CD14-positive monocyte (primary cell): ENCODE data around the gene ABHD17C. TPM values are rescaled to one million over a fixed set of nuclear protein-coding genes. Genes with fewer than 3 reads are reported as not detected.

Source experiments
- DNase-seq, 3 donors: peaks; one replicate each; pipeline ENCODE4 v3.0.0-alpha.2; 2011 to 2022
- H2AFZ ChIP-seq: 2 replicates; pipeline ENCODE4 v1.6.0; 2012; ENCODE audit warnings: mild to moderate bottlenecking, low read depth, low read length, inconsistent platforms; ENCODE audit not compliant: insufficient read depth, poor library complexity, severe bottlenecking
- H3K27ac ChIP-seq, 2 donors: 1 replicate in 1 of 2; 2 replicates in 1 of 2; pipeline ENCODE4 v1.5.1; 2012 to 2013; ENCODE audit warnings: low read length in 2 of 2, control low read depth in 1 of 2, inconsistent platforms in 1 of 2, low read depth in 1 of 2, mild to moderate bottlenecking in 1 of 2
- H3K27me3 ChIP-seq, 2 donors: one replicate each; pipeline versions ENCODE4 v1.6.0 to v1.6.1; 2011 to 2013; ENCODE audit warnings: low read length in 2 of 2; ENCODE audit not compliant: control insufficient read depth in 2 of 2, insufficient read depth in 2 of 2
- H3K36me3 ChIP-seq, 2 donors: replicated peaks in 1 of 2; 1 replicate in 1 of 2; 2 replicates in 1 of 2; pipeline versions ENCODE4 v1.5.1 to v1.6.1; 2012 to 2013; ENCODE audit warnings: low read length in 2 of 2, control low read depth in 1 of 2, inconsistent platforms in 1 of 2, mild to moderate bottlenecking in 1 of 2; ENCODE audit not compliant: insufficient read depth in 2 of 2, control insufficient read depth in 1 of 2
- H3K4me1 ChIP-seq, 2 donors: 1 replicate in 1 of 2; 2 replicates in 1 of 2; pipeline versions ENCODE4 v1.5.1 to v1.6.1; 2012 to 2013; ENCODE audit warnings: low read length in 2 of 2, control low read depth in 1 of 2, inconsistent platforms in 1 of 2, mild to moderate bottlenecking in 1 of 2, moderate library complexity in 1 of 2; ENCODE audit not compliant: insufficient read depth in 2 of 2, control insufficient read depth in 1 of 2
- H3K4me2 ChIP-seq: replicated peaks from 2 replicates; pipeline ENCODE3; 2012; ENCODE audit warnings: low read length, moderate library complexity, mild to moderate bottlenecking; ENCODE audit not compliant: poor library complexity, severe bottlenecking; ENCODE audit errors: extremely low read depth
- H3K4me3 ChIP-seq, 3 experiments: fragments of 200-600 bp in 1 of 3; sonication (generic) in 1 of 3; replicated peaks in 1 of 3; 1 replicate in 2 of 3; 2 replicates in 1 of 3; pipeline ENCODE4 v1.5.1; 2011 to 2013; ENCODE audit warnings: low read length in 3 of 3, mild to moderate bottlenecking in 3 of 3, control low read depth in 2 of 3, low read depth in 2 of 3, inconsistent platforms in 1 of 3, moderate library complexity in 1 of 3
- H3K79me2 ChIP-seq: 2 replicates; pipeline ENCODE4 v1.6.0; 2012; ENCODE audit warnings: mild to moderate bottlenecking, control low read depth, inconsistent platforms, low read length, moderate library complexity; ENCODE audit not compliant: insufficient read depth
- H3K9ac ChIP-seq: 2 replicates; pipeline ENCODE4 v1.6.0; 2017; ENCODE audit warnings: low read length, mild to moderate bottlenecking; ENCODE audit not compliant: insufficient read depth, poor library complexity, severe bottlenecking
- H3K9me3 ChIP-seq, 2 donors: replicated peaks in 1 of 2; 1 replicate in 1 of 2; 2 replicates in 1 of 2; pipeline versions ENCODE4 v1.5.1 to v1.6.1; 2012 to 2013; ENCODE audit warnings: low read length in 2 of 2, control low read depth in 1 of 2; ENCODE audit not compliant: control insufficient read depth in 1 of 2, insufficient read depth in 1 of 2
- H4K20me1 ChIP-seq: 2 replicates; pipeline ENCODE4 v1.6.0; 2012; ENCODE audit warnings: mild to moderate bottlenecking, low read length, control low read depth, moderate library complexity; ENCODE audit not compliant: insufficient read depth
- H3K27ac Mint-ChIP-seq, 7 donors: one replicate each; pipeline ENCODE4 v1.8.0; 2020; ENCODE audit warnings: mild to moderate bottlenecking in 7 of 7, mixed read lengths in 7 of 7, moderate library complexity in 6 of 7, inconsistent platforms in 2 of 7
- H3K27me3 Mint-ChIP-seq, 3 donors: one replicate each; pipeline ENCODE4 v1.8.0; 2021 to 2022; ENCODE audit warnings: low read depth in 3 of 3, mild to moderate bottlenecking in 3 of 3, mixed read lengths in 3 of 3, moderate library complexity in 3 of 3, inconsistent platforms in 1 of 3
- H3K36me3 Mint-ChIP-seq, 2 donors: one replicate each; pipeline ENCODE4 v1.8.0; 2020; ENCODE audit warnings: mixed read lengths in 2 of 2, inconsistent platforms in 1 of 2, mild to moderate bottlenecking in 1 of 2
- H3K4me1 Mint-ChIP-seq: one replicate; pipeline ENCODE4 v1.8.0; 2020; ENCODE audit warnings: mild to moderate bottlenecking, mixed read lengths
- H3K4me3 Mint-ChIP-seq, 2 donors: one replicate each; pipeline ENCODE4 v1.8.0; 2020; ENCODE audit warnings: mild to moderate bottlenecking in 2 of 2, mixed read lengths in 2 of 2, moderate library complexity in 1 of 2
- H3K9me3 Mint-ChIP-seq, 7 donors: one replicate each; pipeline ENCODE4 v1.8.0; 2020 to 2022; ENCODE audit warnings: mixed read lengths in 7 of 7, mild to moderate bottlenecking in 6 of 7, moderate library complexity in 6 of 7, inconsistent platforms in 2 of 7
- WGBS: methylation state at CpG from one replicate; pipeline ENCODE4 v1.1.5; 2013; ENCODE audit warnings: missing lambda C conversion rate; ENCODE audit not compliant: insufficient coverage; 5-methylcytosine and 5-hydroxymethylcytosine counted together
- intact Hi-C, 2 donors: fragments of 100-400 bp; cut with micrococcal nuclease; formaldehyde crosslinking; loops; one replicate each; pipeline versions ENCODE4 v1.15.0 to v1.15.1; 2023
- polyA plus RNA-seq, 3 donors: library from polyadenylated mRNA; depleted of rRNA in 1 of 3; unstranded in 2 of 3; stranded (reverse) in 1 of 3; fragments of 300-500 nt in 2 of 3; fragments of >200 nt in 1 of 3; fragmentation: Illumina TruSeq in 2 of 3; gene quantifications; 1 replicate in 2 of 3; 2 replicates in 1 of 3; pipeline ENCODE4 v1.2.3, GENCODE V29; 2012 to 2021
- TF ChIP-seq, protein P1 (sequence below): fragments of 200-600 bp; IDR thresholded peaks from one replicate; pipeline ENCODE4 v1.8.0; 2022; ENCODE audit warnings: antibody characterized with exemption, mild to moderate bottlenecking

The ABHD17C gene
- polyA plus RNA-seq, 3 donors, result 0.48 to 0.76 (median 0.68) TPM

DNA sequence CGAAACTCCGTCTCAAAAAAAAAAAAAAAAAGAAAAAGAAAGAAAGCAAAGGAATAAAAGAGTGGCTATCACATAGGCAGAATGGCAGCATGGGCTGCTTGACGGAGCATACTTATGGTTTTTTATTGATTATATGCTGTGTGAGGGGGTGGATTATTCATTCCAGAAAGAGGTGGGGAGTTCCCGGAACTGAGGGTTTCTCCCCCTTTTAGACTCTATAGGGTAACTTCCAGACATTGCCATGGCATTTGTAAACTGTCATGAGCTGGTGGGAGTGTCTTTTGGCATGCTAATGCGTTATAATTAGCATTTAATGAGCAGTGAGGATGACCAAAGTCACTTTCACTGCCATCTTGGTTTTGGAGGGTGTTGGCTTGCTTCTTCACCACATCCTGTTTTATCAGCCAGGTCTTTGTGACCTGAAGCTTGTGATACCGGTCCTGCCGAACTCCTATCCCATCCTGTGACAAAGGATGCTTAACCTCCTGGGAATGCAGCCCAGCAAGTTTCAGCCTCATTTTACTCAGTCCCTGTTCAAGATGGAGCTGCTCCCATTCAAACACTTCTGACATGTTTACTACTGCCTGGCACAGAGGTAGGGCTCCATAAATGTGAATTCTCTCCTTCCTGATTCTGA is 15.8 kb upstream of the ABHD17C start:
- 86% methylated on average over 2 of the region's 7 CpGs for WGBS
- peaks cover 0 to 2% (median 0%) of the 10 kb centered on the region in 3 donors for H3K27me3 Mint-ChIP-seq
- H3K4me3 Mint-ChIP-seq, result no peak overlapping the region

DNA sequence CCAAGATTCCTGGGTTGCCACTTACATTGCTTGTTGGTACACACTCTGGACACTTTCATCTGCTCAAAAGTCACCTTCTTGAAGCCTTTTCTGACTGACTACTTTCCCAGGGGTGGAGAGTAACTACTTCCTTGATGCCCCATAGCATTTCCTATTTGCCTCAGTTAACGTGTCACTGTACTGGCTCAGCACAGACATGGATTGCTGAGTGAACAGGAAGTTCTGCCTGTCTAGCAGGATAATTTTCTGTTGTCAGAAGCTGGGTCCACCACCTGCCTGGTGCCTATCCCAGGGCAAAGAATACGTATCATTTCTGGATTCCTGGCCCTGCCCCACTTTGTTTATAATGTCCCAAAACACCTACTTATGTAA is 15.3 kb upstream of the ABHD17C start:
- H3K79me2 ChIP-seq, result no peaks in the 10 kb centered on the region
- no peak overlapping the region for H3K27ac Mint-ChIP-seq
- no peak overlapping the region for H3K4me3 ChIP-seq
- H3K4me3 Mint-ChIP-seq, result no peak overlapping the region
- DNase-seq, result no peak
- H3K27me3 ChIP-seq, result no peaks in the 10 kb centered on the region
- H3K27ac ChIP-seq, result no peak overlapping the region
- H3K4me1 ChIP-seq, result no peaks in the 10 kb centered on the region
- 0% methylated on average over 1 of the region's 2 CpGs for WGBS
- H3K4me1 Mint-ChIP-seq, result peaks cover 3% of the 10 kb centered on the region
- TF ChIP-seq, protein P1, sequence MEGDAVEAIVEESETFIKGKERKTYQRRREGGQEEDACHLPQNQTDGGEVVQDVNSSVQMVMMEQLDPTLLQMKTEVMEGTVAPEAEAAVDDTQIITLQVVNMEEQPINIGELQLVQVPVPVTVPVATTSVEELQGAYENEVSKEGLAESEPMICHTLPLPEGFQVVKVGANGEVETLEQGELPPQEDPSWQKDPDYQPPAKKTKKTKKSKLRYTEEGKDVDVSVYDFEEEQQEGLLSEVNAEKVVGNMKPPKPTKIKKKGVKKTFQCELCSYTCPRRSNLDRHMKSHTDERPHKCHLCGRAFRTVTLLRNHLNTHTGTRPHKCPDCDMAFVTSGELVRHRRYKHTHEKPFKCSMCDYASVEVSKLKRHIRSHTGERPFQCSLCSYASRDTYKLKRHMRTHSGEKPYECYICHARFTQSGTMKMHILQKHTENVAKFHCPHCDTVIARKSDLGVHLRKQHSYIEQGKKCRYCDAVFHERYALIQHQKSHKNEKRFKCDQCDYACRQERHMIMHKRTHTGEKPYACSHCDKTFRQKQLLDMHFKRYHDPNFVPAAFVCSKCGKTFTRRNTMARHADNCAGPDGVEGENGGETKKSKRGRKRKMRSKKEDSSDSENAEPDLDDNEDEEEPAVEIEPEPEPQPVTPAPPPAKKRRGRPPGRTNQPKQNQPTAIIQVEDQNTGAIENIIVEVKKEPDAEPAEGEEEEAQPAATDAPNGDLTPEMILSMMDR, result no peak
- H3K9ac ChIP-seq, result no peak overlapping the region
- intact Hi-C loops, result no loop called here
- H3K27me3 Mint-ChIP-seq, result peaks cover 0 to 2% (median 0%) of the 10 kb centered on the region in 3 donors
- H2AFZ ChIP-seq, result no peak overlapping the region
- no peak overlapping the region for H3K4me2 ChIP-seq
- H3K9me3 ChIP-seq, result peaks cover 0 to 3% of the 10 kb centered on the region in 2 donors
- no peaks in the 10 kb centered on the region for H4K20me1 ChIP-seq
- H3K36me3 Mint-ChIP-seq, result no peaks in the 10 kb centered on the region
- H3K36me3 ChIP-seq, result no peaks in the 10 kb centered on the region
- H3K9me3 Mint-ChIP-seq, result peaks cover 2 to 10% (median 3%) of the 10 kb centered on the region in 7 donors

More for the DNA sequence above, 15.8 kb upstream of the ABHD17C start:
- no peaks in the 10 kb centered on the region for H3K36me3 Mint-ChIP-seq
- Histone ChIP-seq H3K9ac (no peak overlapping the region), H3K27me3 (no peaks in the 10 kb centered on the region), H2AFZ (no peak overlapping the region), H3K36me3 (no peaks in the 10 kb centered on the region), H3K27ac (no peak overlapping the region), H3K4me3 (no peak overlapping the region), H3K4me2 (no peak overlapping the region), H4K20me1 (no peaks in the 10 kb centered on the region), H3K9me3 (peaks cover 0 to 3% of the 10 kb centered on the region in 2 donors), H3K79me2 (no peaks in the 10 kb centered on the region), H3K4me1 (peaks cover 0 to 4% of the 10 kb centered on the region in 2 donors)
- intact Hi-C loops, result no loop called here
- H3K4me1 Mint-ChIP-seq, result peaks cover 7% of the 10 kb centered on the region
- H3K9me3 Mint-ChIP-seq, result peaks cover 2 to 10% (median 3%) of the 10 kb centered on the region in 7 donors
- TF ChIP-seq, protein P1, result no peak
- no peak for DNase-seq
- no peak overlapping the region for H3K27ac Mint-ChIP-seq
